Neural cell (in vitro differentiated cells): Measurements from ENCODE around the gene CCDC87.

Experiments used
- POLR2AphosphoS5 ChIP-seq: IDR thresholded peaks from 2 replicates; pipeline ENCODE4 v1.6.1; 2012
- RAD21 ChIP-seq: fragments of 450-650 bp; conservative IDR thresholded peaks from 2 replicates; pipeline ENCODE4 v1.6.1; 2014; ENCODE audit warnings: antibody characterized with exemption, mild to moderate bottlenecking, moderate library complexity
- TF ChIP-seq, protein P1 (sequence below): fragments of 450-650 bp; IDR thresholded peaks from 2 replicates; pipeline ENCODE4 v1.5.1; 2014; ENCODE audit warnings: antibody characterized with exemption, mild to moderate bottlenecking, moderate library complexity; ENCODE audit not compliant: poor library complexity, severe bottlenecking

DNA sequence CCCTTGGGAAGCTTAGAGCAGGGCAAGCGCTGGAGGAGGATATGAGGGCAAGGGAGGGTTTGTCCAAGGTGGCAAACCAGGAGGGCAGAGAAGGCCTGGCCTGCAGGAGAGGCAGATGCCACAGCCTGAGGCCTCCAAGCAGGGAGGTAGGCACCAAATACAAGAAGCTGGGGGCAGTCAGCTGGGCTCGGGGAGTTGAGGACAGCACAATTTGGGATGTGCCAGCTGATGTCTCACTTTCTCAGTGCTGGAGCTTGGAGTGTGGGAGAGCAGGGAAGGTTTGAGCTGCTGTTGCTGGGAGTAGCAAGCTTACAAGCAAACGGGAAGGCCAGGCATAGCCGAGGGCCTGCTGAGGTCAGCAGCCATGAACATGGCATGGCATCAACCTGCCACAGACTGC lies 51.0 kb downstream of the CCDC87 start:
- TF ChIP-seq, protein P1, sequence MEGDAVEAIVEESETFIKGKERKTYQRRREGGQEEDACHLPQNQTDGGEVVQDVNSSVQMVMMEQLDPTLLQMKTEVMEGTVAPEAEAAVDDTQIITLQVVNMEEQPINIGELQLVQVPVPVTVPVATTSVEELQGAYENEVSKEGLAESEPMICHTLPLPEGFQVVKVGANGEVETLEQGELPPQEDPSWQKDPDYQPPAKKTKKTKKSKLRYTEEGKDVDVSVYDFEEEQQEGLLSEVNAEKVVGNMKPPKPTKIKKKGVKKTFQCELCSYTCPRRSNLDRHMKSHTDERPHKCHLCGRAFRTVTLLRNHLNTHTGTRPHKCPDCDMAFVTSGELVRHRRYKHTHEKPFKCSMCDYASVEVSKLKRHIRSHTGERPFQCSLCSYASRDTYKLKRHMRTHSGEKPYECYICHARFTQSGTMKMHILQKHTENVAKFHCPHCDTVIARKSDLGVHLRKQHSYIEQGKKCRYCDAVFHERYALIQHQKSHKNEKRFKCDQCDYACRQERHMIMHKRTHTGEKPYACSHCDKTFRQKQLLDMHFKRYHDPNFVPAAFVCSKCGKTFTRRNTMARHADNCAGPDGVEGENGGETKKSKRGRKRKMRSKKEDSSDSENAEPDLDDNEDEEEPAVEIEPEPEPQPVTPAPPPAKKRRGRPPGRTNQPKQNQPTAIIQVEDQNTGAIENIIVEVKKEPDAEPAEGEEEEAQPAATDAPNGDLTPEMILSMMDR, result no peak
- TF ChIP-seq RAD21, result no peak
- TF ChIP-seq POLR2AphosphoS5, result no peak
